ENCODE results near the gene PDE12. TPM values are rescaled to one million over a fixed set of nuclear protein-coding genes. Genes with fewer than 3 reads are reported as not detected.
A peak's percentile ranks its signal among the peaks of the same experiment; 100 is the strongest.
"Not testable (repeated sequence)": the region's sequence is repeated elsewhere in the genome, so short reads cannot be mapped to it uniquely, and the experiment has no call there.

PDE12 gene
- total RNA-seq, 1 donor from 2014 or later = 12.6 TPM

DNA sequence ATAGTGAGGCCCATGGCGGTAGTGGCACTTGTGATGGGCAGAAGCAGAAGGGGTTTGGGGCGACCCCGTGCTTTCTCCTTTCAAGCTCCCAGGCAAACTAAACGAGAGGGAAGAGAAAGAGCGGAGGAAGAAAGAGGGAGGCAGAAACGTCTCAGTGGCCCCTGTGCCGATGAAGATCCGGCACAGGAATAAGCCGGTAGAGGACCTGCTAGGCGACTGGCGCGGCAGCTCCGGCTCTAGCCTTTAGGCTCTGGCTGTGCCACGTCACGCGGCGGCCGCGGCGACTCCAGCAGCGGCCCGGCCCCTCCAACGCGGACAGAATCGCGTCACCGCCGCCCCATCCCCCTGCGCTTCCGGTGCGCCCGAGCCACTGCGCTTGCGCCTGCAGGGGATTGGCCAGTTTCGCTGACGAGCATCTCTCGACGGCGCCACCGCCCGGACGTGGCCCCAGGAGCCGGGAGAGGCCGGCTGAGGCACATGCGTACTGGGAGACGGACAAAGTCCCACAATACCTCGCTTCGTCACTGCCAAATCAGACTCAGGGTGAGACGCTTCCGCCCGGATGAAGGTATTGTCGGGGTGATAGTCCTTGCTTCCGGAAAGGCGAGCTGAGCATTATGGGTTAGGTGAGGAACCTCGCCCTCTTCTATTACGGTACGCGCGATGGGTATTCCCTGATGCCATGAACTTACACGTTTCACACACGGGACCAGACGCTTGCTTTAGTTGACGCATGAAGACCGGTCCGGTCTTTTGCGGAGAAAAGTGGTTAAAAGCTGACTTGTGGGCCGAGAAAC lies 41.3 kb downstream of the PDE12 start, which contains the start of gene ARF4:
TSS of gene ARF4 (minus strand) at position 218 of the 797 bp plus-strand sequence. CDS start at position 14, 204 bp downstream.
- TF ChIP-seq, protein P1, sequence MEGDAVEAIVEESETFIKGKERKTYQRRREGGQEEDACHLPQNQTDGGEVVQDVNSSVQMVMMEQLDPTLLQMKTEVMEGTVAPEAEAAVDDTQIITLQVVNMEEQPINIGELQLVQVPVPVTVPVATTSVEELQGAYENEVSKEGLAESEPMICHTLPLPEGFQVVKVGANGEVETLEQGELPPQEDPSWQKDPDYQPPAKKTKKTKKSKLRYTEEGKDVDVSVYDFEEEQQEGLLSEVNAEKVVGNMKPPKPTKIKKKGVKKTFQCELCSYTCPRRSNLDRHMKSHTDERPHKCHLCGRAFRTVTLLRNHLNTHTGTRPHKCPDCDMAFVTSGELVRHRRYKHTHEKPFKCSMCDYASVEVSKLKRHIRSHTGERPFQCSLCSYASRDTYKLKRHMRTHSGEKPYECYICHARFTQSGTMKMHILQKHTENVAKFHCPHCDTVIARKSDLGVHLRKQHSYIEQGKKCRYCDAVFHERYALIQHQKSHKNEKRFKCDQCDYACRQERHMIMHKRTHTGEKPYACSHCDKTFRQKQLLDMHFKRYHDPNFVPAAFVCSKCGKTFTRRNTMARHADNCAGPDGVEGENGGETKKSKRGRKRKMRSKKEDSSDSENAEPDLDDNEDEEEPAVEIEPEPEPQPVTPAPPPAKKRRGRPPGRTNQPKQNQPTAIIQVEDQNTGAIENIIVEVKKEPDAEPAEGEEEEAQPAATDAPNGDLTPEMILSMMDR (IDR thresholded peaks at IDR 0.05; ENCODE audit: insufficient read depth, low read length, severe bottlenecking) = peak; percentile 27
- DNase-seq (ENCODE audit: low read depth) = peak; percentile 99
- Histone ChIP-seq H3K27me3 (ENCODE audit: control insufficient read depth, insufficient read depth, low read length) (no peaks in the 10 kb centered on the region), H3K36me3 (ENCODE audit: control insufficient read depth, insufficient read depth, low read length) (peaks cover 3% of the 10 kb centered on the region), H3K4me3 (ENCODE audit: low read depth, low read length) (peak within 1 kb of the TSS; percentile 99)
- peak; percentile 36 for FAIRE-seq

DNA sequence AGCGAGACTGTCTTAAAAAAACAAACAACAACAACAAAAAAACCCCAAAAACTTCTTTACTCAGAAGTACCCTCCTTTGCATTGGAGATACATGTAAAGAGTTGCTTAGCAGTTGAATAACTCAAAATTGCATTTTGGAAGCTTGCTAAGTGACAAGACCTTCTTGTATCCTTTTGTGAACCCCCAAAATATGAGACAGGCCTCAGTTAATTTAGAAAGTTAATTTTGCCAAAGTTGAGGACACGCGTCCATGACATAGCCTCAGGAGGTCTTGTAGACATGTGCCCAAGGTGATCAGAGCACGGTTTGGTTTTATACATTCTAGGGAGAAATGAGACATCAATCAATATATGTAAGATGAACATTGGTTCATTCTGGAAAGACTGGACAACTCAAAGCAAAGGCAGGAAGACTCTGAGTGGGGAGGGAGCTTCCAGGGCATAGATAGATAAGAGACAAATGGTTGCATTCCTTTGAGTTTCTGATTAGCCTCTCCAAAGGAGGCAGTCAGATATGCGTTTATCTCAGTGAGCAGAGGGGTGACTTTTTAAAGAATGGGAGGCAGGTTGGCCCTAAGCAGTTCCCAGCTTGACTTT lies 42.8 kb downstream of the PDE12 start:
- FAIRE-seq (no peak), DNase-seq (ENCODE audit: low read depth) (no peak)
- peak overlapping the region; percentile 55 for H3K4me3 ChIP-seq (ENCODE audit: low read depth, low read length)
- peaks cover 1% of the 10 kb centered on the region for H3K36me3 ChIP-seq (ENCODE audit: control insufficient read depth, insufficient read depth, low read length)
- TF ChIP-seq, protein P1 (IDR thresholded peaks at IDR 0.05; ENCODE audit: insufficient read depth, low read length, severe bottlenecking) = no peak
- no peaks in the 10 kb centered on the region for H3K27me3 ChIP-seq (ENCODE audit: control insufficient read depth, insufficient read depth, low read length)

DNA sequence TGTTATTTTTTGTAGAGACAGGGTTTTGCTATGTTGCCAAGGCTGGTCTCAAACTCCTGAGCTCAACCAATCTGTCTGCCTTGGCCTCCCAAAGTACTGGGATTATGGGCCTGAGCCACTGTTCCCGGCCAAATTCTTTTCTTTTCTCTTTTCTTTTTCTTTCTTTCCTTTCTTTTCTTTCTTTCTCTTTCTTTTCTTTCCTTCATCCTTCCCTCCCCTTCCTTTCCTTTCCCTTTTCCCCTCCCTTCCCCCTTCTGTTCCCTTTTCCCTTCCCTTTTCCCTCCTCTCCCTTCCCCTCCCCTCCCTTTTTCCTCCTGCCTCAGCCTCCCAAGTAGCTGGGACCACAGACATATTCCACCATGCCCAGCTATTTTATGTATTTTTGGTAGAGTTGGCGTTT lies 44.1 kb downstream of the PDE12 start:
- peaks cover 1% of the 10 kb centered on the region for H3K36me3 ChIP-seq (ENCODE audit: control insufficient read depth, insufficient read depth, low read length)
- no peaks in the 10 kb centered on the region for H3K27me3 ChIP-seq (ENCODE audit: control insufficient read depth, insufficient read depth, low read length)
- FAIRE-seq (no peak), DNase-seq (ENCODE audit: low read depth) (no peak)
- TF ChIP-seq, protein P1 (IDR thresholded peaks at IDR 0.05; ENCODE audit: insufficient read depth, low read length, severe bottlenecking) = no peak
- H3K4me3 ChIP-seq (ENCODE audit: low read depth, low read length) = no peak overlapping the region

DNA sequence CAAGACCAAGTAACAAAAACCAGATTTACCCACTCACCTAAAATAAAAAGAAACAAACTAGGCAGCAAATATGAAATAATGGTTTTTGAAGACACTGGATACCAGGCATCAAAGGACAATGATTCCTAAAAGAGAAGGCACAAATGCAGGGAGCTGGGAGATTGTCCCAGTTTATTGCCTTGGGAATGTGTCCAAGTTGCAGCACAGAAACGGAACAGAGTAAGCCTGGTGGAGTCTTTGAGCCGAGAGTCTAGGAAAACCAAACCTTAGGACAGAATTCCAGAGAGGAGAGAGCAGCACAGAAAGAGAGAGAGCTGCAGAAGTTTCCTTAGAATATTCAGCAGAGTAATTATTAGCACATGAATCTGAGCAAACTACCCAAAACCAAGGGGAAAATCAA lies 48.9 kb downstream of the PDE12 start:
- FAIRE-seq (no peak), DNase-seq (ENCODE audit: low read depth) (no peak)
- H3K36me3 ChIP-seq (ENCODE audit: control insufficient read depth, insufficient read depth, low read length) = peaks cover 1% of the 10 kb centered on the region
- H3K4me3 ChIP-seq (ENCODE audit: low read depth, low read length) = no peak overlapping the region
- TF ChIP-seq, protein P1 (IDR thresholded peaks at IDR 0.05; ENCODE audit: insufficient read depth, low read length, severe bottlenecking) = no peak
- H3K27me3 ChIP-seq (ENCODE audit: control insufficient read depth, insufficient read depth, low read length) = no peaks in the 10 kb centered on the region

DNA sequence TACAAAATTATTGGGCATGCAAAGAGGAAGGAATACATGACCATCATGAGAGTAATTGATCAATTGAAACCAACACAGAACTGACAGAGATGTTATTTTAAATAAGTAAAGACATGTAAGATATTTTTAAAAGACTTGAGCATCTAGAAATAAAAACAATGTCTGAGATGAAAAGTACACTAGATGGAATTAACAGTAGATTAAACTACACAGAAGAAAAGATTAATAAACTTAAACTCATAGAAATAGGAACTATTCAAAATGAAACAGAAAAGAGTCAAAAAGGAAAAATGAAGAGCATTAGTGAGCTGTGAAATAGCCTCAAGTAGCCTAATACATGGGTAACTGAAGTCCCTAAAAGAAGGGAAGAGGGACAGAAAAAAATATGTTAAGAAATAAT lies 49.6 kb downstream of the PDE12 start:
- FAIRE-seq (no peak), DNase-seq (ENCODE audit: low read depth) (no peak)
- no peak overlapping the region for H3K4me3 ChIP-seq (ENCODE audit: low read depth, low read length)
- TF ChIP-seq, protein P1 (IDR thresholded peaks at IDR 0.05; ENCODE audit: insufficient read depth, low read length, severe bottlenecking) = no peak
- H3K36me3 ChIP-seq (ENCODE audit: control insufficient read depth, insufficient read depth, low read length) = peaks cover 1% of the 10 kb centered on the region
- no peaks in the 10 kb centered on the region for H3K27me3 ChIP-seq (ENCODE audit: control insufficient read depth, insufficient read depth, low read length)

DNA sequence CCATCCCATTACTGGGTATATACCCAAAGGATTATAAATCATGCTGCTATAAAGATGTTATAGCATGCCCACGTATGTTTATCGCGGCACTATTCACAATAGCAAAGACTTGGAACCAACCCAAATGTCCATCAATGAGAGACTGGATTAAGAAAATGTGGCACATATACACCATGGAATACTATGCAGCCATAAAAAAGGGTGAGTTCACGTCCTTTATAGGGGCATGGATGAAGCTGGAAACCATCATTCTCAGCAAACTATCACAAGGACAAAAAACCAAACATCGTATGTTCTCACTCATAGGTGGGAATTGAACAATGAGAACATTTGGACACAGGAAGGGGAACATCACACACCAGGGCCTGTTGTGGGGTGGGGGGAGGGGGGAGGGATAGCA lies 55.8 kb downstream of the PDE12 start:
- not testable (repeated sequence) for H3K36me3 ChIP-seq (ENCODE audit: control insufficient read depth, insufficient read depth, low read length); H3K4me3 ChIP-seq (ENCODE audit: low read depth, low read length); FAIRE-seq; H3K27me3 ChIP-seq (ENCODE audit: control insufficient read depth, insufficient read depth, low read length); DNase-seq (ENCODE audit: low read depth)

All from bronchial epithelial cell (primary cell).